ENCODE data around the gene OSBPL1A.

- TF ChIP-seq CTCF (IDR thresholded peaks at IDR 0.05), result no peak
- no peak for TF ChIP-seq POLR2A (IDR thresholded peaks at IDR 0.05)
These were observed 202.1 kb downstream of the OSBPL1A start for GRCh38 chr18:24195296-24196053.
